NB4 (cell line): ENCODE measurements around the gene SLC7A11.

Source experiments
- DNase-seq: peaks from one replicate; pipeline ENCODE4 v3.0.0; 2010; ENCODE audit warnings: low read depth
- H3K4me3 ChIP-seq: one replicate; pipeline ENCODE4 v1.5.1; 2011; ENCODE audit warnings: mild to moderate bottlenecking, low read depth, low read length, moderate library complexity
- MYC ChIP-seq: IDR thresholded peaks from 2 replicates; pipeline ENCODE4 v1.6.1; 2011; ENCODE audit warnings: low read depth, low read length
- POLR2A ChIP-seq: IDR thresholded peaks from 2 replicates; pipeline ENCODE4 v1.6.1; 2011; ENCODE audit warnings: mild to moderate bottlenecking; ENCODE audit not compliant: insufficient read length; ENCODE audit errors: extremely low read depth
- TF ChIP-seq, protein P1 (sequence below): IDR thresholded peaks from 2 replicates; pipeline ENCODE4 v1.6.1; 2011; ENCODE audit warnings: low read depth, low read length
- TF ChIP-seq, protein P2 (sequence below): IDR thresholded peaks from one replicate; pipeline ENCODE4 v1.5.1; 2012; ENCODE audit warnings: low read depth, low read length

SLC7A11 gene

DNA sequence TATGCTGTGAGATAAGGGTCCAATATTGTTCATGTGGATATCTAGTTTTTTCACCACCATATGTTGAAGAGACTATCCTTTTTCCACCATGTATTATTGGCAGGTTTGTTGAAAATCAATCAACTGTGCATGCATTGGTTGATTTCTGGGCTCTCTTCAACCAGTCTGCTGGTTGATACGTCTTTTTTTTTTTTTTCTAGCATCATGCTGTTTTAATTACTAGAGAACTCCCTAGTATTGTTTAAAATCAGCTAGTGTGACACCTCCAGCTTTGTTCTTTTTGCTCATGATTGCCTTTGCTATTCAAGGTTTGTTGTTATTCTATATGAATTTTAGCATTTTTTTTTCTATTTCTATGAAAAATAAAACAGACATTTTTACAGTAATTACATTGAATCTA, 123.9 kb downstream of the SLC7A11 start:
- no peak overlapping the region for H3K4me3 ChIP-seq
- TF ChIP-seq, protein P1, sequence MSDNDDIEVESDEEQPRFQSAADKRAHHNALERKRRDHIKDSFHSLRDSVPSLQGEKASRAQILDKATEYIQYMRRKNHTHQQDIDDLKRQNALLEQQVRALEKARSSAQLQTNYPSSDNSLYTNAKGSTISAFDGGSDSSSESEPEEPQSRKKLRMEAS = no peak
- TF ChIP-seq MYC = no peak
- TF ChIP-seq, protein P2, sequence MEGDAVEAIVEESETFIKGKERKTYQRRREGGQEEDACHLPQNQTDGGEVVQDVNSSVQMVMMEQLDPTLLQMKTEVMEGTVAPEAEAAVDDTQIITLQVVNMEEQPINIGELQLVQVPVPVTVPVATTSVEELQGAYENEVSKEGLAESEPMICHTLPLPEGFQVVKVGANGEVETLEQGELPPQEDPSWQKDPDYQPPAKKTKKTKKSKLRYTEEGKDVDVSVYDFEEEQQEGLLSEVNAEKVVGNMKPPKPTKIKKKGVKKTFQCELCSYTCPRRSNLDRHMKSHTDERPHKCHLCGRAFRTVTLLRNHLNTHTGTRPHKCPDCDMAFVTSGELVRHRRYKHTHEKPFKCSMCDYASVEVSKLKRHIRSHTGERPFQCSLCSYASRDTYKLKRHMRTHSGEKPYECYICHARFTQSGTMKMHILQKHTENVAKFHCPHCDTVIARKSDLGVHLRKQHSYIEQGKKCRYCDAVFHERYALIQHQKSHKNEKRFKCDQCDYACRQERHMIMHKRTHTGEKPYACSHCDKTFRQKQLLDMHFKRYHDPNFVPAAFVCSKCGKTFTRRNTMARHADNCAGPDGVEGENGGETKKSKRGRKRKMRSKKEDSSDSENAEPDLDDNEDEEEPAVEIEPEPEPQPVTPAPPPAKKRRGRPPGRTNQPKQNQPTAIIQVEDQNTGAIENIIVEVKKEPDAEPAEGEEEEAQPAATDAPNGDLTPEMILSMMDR = no peak
- TF ChIP-seq POLR2A = no peak
- no peak for DNase-seq

DNA sequence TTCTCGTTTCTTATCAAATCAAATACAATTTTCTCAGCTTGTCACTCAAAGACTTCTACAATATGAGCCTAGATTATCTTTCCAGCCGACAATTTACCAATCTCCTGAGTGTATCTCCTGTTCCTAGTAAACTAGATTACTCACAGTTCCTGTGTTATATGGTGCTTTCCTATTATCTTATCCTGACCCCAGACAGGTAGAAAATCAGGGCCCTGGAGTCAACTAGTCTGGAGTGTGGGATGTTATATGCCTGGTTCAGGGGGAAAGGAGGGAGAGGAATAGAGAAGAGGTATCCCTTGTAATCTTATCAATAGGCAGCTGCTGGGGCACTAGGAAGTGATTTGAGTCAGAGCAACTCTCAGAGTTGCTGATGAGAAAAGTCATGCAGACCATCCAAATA, 127.1 kb downstream of the SLC7A11 start:
- H3K4me3 ChIP-seq = no peak overlapping the region
- no peak for DNase-seq
- TF ChIP-seq, protein P1 = no peak
- TF ChIP-seq POLR2A (no peak), MYC (no peak)
- TF ChIP-seq, protein P2 = no peak

DNA sequence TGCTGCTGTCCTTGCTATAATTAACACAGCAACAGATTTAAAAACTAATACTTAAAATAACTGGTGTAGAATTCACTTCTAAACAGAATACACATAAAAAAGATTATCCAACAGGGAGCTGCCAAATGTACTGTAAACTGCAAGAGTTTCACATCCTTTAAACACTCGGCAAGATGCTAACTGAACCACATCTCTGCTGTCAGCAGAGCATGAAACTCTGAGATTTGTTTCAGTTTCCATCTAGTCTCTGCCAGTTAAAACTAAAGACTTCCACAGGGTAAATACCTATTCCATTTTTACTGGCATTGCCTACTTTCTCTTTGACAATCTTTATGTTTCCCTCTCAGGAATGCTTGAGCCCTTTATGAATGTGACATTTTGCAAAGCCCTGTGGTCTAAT, 127.7 kb downstream of the SLC7A11 start:
- no peak for DNase-seq
- TF ChIP-seq MYC = no peak
- no peak for TF ChIP-seq POLR2A
- TF ChIP-seq, protein P2 = no peak
- TF ChIP-seq, protein P1 = no peak
- no peak overlapping the region for H3K4me3 ChIP-seq
